Left ventricle myocardium inferior (tissue), 1 donor: ENCODE data around the gene RBMS3. TPM values are rescaled to one million over a fixed set of nuclear protein-coding genes. Genes with fewer than 3 reads are reported as not detected.
A peak's percentile ranks its signal among the peaks of the same experiment; 100 is the strongest.

Experiments
- DNase-seq: peaks from one replicate; pipeline ENCODE4 v3.0.0-alpha.2; 2020
- H3K27ac ChIP-seq: fragments of 200-600 bp; replicated peaks from 2 replicates; pipeline ENCODE4 v1.8.0; 2021
- H3K27me3 ChIP-seq: fragments of 200-600 bp; 2 replicates; pipeline ENCODE4 v1.8.0; 2021; ENCODE audit warnings: low read depth
- H3K36me3 ChIP-seq: fragments of 200-600 bp; 2 replicates; pipeline ENCODE4 v1.8.0; 2021
- H3K4me1 ChIP-seq: fragments of 200-600 bp; 2 replicates; pipeline ENCODE4 v1.8.0; 2021
- H3K4me3 ChIP-seq: fragments of 200-600 bp; 2 replicates; pipeline ENCODE4 v1.8.0; 2021; ENCODE audit warnings: mild to moderate bottlenecking, moderate library complexity
- H3K9me3 ChIP-seq: fragments of 200-600 bp; replicated peaks from 2 replicates; pipeline ENCODE4 v1.8.0; 2021
- CTCF ChIP-seq: fragments of 200-600 bp; IDR thresholded peaks from 2 replicates; pipeline ENCODE4 v1.8.0; 2021; ENCODE audit warnings: antibody characterized with exemption, mild to moderate bottlenecking, borderline replicate concordance
- intact Hi-C: fragments of 100-400 bp; cut with micrococcal nuclease; formaldehyde crosslinking; loops from one replicate; pipeline ENCODE4 v1.11.0; 2022
- total RNA-seq: library from RNA; stranded (reverse); fragmentation: NEBNext Ultra II Directional; extraction: Animal tissue kit (Norgen Biotek cat#: 25700); gene quantifications from one replicate; pipeline ENCODE4 v1.2.1, GENCODE V29; 2021
- donor health status: DM: no; HTN: yes; CAD: no; lungs with severe emphysema.

The RBMS3 gene
- total RNA-seq, 1 donor from 2014 or later = 25.3 TPM

DNA sequence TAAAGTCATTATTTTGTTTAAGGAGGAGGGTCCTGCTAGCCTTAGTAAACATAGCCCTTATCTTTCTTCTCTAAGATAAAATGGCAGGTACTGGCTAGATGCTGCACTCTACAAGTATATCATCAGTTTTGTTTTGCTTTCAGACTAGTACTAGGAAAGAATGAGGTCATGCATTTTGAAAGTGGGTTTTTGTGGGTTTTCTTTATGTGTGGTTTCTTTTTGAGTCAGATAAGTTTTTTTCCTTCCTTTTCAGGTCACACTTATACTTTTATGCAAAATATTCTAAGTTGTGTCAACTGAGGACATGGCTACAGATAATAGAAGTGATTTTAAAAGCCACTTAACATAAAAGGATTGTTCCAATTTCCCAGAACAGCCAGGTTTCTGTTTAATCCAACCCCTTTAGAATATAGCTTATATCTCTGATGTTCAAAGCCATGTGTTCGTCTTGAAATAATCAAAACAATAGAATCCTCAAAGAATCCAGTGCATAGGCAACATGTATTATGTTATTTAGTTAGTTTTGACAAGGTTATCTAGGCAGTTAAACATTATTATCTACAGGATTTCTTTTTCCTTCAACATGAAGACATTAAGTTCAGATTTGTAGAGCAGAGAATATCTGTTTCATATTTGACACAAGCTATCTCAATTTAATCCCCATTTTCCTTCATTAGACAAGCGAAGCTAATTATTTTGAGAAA lies 406.2 kb downstream of the RBMS3 start:
- Histone ChIP-seq H3K4me1 (peaks cover 50% of the 10 kb centered on the region), H3K9me3 (peaks cover under 1% of the 10 kb centered on the region), H3K27me3 (no peaks in the 10 kb centered on the region), H3K27ac (peak overlapping the region; percentile 20), H3K36me3 (no peaks in the 10 kb centered on the region), H3K4me3 (no peak overlapping the region)
- intact Hi-C loops = no loop called here
- DNase-seq = no peak
- TF ChIP-seq CTCF = no peak

GRCh38 chr3:29690686-29691353 lies 409.9 kb downstream of the RBMS3 start:
- no peak overlapping the region for H3K4me3 ChIP-seq
- peaks cover 53% of the 10 kb centered on the region for H3K4me1 ChIP-seq
- no peak for TF ChIP-seq CTCF
- no peak overlapping the region for H3K27ac ChIP-seq
- intact Hi-C loops = loop anchor here (10.0 kb wide), 1 partner anchor 166 kb away; no protein-coding TSS in a partner anchor
- H3K36me3 ChIP-seq = no peaks in the 10 kb centered on the region
- DNase-seq = no peak
- no peaks in the 10 kb centered on the region for H3K9me3 ChIP-seq
- no peaks in the 10 kb centered on the region for H3K27me3 ChIP-seq

DNA sequence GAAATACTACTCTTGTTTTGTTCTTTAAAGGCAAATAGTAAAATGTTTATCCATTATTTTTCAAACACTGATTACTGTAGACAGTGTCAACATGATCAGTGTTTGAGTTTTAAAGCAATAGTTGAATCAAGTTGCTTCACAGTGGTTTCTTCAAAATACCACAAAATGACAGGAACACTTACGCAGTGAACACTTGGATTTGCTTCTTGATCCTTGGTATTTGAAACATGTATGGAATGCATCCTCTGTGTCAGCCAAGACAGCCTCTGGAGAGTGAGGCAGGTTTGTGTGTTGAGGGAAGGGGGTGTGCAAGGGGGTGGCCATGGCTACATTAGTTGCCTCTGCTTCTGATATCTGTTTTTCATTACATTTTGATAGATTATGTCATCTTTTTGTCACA lies 413.0 kb downstream of the RBMS3 start:
- no peaks in the 10 kb centered on the region for H3K9me3 ChIP-seq
- peaks cover 61% of the 10 kb centered on the region for H3K4me1 ChIP-seq
- intact Hi-C loops = loop anchor here (10.0 kb wide), 1 partner anchor 169 kb away; no protein-coding TSS in a partner anchor
- no peak for DNase-seq
- H3K36me3 ChIP-seq = no peaks in the 10 kb centered on the region
- H3K4me3 ChIP-seq = no peak overlapping the region
- H3K27ac ChIP-seq = peak overlapping the region; percentile 85
- H3K27me3 ChIP-seq = no peaks in the 10 kb centered on the region
- TF ChIP-seq CTCF = no peak

DNA sequence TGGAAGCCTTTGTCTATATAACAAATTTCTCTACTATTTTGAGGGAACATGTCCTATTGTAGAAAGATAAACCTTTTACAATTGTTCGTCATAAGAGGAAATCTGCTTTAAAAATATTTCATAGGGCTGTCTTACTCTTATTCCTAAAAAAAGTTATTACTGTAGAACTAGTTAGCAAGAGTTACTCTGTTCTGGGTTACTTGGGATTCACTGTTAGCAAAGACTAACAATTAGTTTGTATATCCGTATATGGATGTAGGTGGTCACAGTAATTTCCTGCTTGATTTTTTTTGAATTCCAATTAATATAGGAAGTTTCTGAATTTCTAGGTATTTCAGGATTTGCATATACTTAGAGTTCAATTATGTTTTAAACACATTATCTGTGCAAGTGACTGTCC lies 413.5 kb downstream of the RBMS3 start:
- no peaks in the 10 kb centered on the region for H3K9me3 ChIP-seq
- no peaks in the 10 kb centered on the region for H3K27me3 ChIP-seq
- DNase-seq = no peak
- H3K36me3 ChIP-seq = peaks cover 3% of the 10 kb centered on the region
- no peak overlapping the region for H3K4me3 ChIP-seq
- intact Hi-C loops = loop anchor here (10.0 kb wide), 1 partner anchor 170 kb away; no protein-coding TSS in a partner anchor
- peak overlapping the region; percentile 85 for H3K27ac ChIP-seq
- peaks cover 61% of the 10 kb centered on the region for H3K4me1 ChIP-seq
- TF ChIP-seq CTCF = no peak

DNA sequence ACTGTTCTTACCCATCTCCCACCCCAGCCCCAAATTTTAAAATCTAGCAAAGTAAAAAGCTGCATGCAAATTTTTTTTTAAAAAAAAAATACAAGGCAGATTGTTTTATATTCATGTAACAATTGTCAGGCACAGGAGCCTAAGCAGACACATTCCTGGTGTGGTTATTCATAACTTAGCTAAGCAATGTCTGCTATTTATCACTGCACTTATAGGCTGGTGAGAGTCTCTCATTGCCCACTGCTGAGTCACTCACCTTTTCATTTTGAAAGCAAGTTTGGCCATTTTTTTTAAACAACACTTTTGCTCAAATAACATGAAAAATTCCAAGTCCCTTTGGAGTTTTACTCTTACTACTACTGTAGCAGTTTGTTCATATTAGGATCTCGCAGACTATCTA lies 413.9 kb downstream of the RBMS3 start:
- no peak overlapping the region for H3K4me3 ChIP-seq
- H3K9me3 ChIP-seq = no peaks in the 10 kb centered on the region
- intact Hi-C loops = loop anchor here (10.0 kb wide), 1 partner anchor 170 kb away; no protein-coding TSS in a partner anchor
- H3K36me3 ChIP-seq = peaks cover 3% of the 10 kb centered on the region
- H3K27me3 ChIP-seq = no peaks in the 10 kb centered on the region
- DNase-seq = no peak
- peak overlapping the region; percentile 85 for H3K27ac ChIP-seq
- no peak for TF ChIP-seq CTCF
- H3K4me1 ChIP-seq = peaks cover 61% of the 10 kb centered on the region
